IPS DF 4.7 (cell line): Measurements from ENCODE around the gene KRT1.

Source experiments
- DNase-seq: peaks from one replicate; pipeline ENCODE4 v3.0.0-alpha.2; 2013; ENCODE audit warnings: low spot score; ENCODE audit errors: extremely low read depth

Gene KRT1

GRCh38 chr12:52662093-52662917 is 17.9 kb downstream of the KRT1 start:
- no peak for DNase-seq

- DNase-seq: no peak
These were observed 18.5 kb downstream of the KRT1 start for GRCh38 chr12:52661668-52662067.

- no peak for DNase-seq
These were observed 19.2 kb downstream of the KRT1 start for GRCh38 chr12:52660934-52661499.

- DNase-seq: no peak
These were observed 20.3 kb downstream of the KRT1 start for GRCh38 chr12:52659951-52660350.

- no peak for DNase-seq
These were observed 20.8 kb downstream of the KRT1 start for GRCh38 chr12:52659395-52659794.

- DNase-seq: no peak
These were observed 22.0 kb downstream of the KRT1 start for GRCh38 chr12:52658196-52658595.

- DNase-seq: no peak
These were observed 22.8 kb downstream of the KRT1 start for GRCh38 chr12:52657250-52657902.

GRCh38 chr12:52656616-52657015 is 23.6 kb downstream of the KRT1 start:
- no peak for DNase-seq

- no peak for DNase-seq
These were observed 24.5 kb downstream of the KRT1 start for GRCh38 chr12:52655720-52656124.

- DNase-seq: no peak
These were observed 25.0 kb downstream of the KRT1 start for GRCh38 chr12:52655251-52655650.

- DNase-seq: no peak
These were observed 28.4 kb downstream of the KRT1 start, which contains the start of gene KRT2 for GRCh38 chr12:52651726-52652261. Gene KRT2, minus strand, starts transcription at chr12:52652211. Its CDS starts 69 bp downstream, at chr12:52652142.

GRCh38 chr12:52650520-52651081 is 29.6 kb downstream of the KRT1 start:
- DNase-seq: no peak

- no peak for DNase-seq
These were observed 31.1 kb downstream of the KRT1 start for GRCh38 chr12:52649066-52649465.

GRCh38 chr12:52648012-52648550 is 32.1 kb downstream of the KRT1 start:
- no peak for DNase-seq

- DNase-seq: no peak
These were observed 32.6 kb downstream of the KRT1 start for GRCh38 chr12:52647601-52648000.

- DNase-seq: no peak
These were observed 33.6 kb downstream of the KRT1 start for GRCh38 chr12:52646613-52647012.

GRCh38 chr12:52645982-52646381 is 34.2 kb downstream of the KRT1 start:
- DNase-seq: no peak

GRCh38 chr12:52645120-52645761 is 35.0 kb downstream of the KRT1 start:
- no peak for DNase-seq

- no peak for DNase-seq
These were observed 36.2 kb downstream of the KRT1 start for GRCh38 chr12:52644078-52644415.

- DNase-seq: no peak
These were observed 36.8 kb downstream of the KRT1 start for GRCh38 chr12:52643233-52644077.
